GM23338 (cell line): ENCODE results near the gene LIX1L. TPM values are rescaled to one million over a fixed set of nuclear protein-coding genes. Genes with fewer than 3 reads are reported as not detected.

Source experiments
- ATAC-seq: fragments of 200-7000 bp; cut with Tn5 transposase; 3 replicates; pipeline ENCODE4 v1.9.1; 2020
- DNase-seq: peaks from one replicate; pipeline ENCODE4 v3.0.0-alpha.2; 2015; ENCODE audit warnings: low spot score
- H2AFZ ChIP-seq: fragments of 200-600 bp; sonication (generic); 2 replicates; pipeline ENCODE4 v1.8.0; 2016; ENCODE audit warnings: antibody characterized with exemption, mild to moderate bottlenecking, moderate library complexity
- H3F3A ChIP-seq: fragments of 200-600 bp; sonication (generic); replicated peaks from 2 replicates; pipeline ENCODE4 v1.8.0; 2017; ENCODE audit warnings: antibody characterized with exemption, mixed run types, low read depth
- H3K27ac ChIP-seq: fragments of 200-600 bp; sonication (generic); 2 replicates; pipeline ENCODE4 v1.6.1; 2016; ENCODE audit warnings: low read depth
- H3K27me3 ChIP-seq: fragments of 200-600 bp; sonication (generic); 2 replicates; pipeline ENCODE4 v1.8.0; 2016; ENCODE audit warnings: mild to moderate bottlenecking, mixed run types, moderate library complexity; ENCODE audit not compliant: insufficient read depth
- H3K36me3 ChIP-seq: fragments of 200-600 bp; sonication (generic); 2 replicates; pipeline ENCODE4 v1.8.0; 2016; ENCODE audit warnings: mild to moderate bottlenecking; ENCODE audit not compliant: insufficient read depth
- H3K4me1 ChIP-seq: fragments of 200-600 bp; sonication (generic); 2 replicates; pipeline ENCODE4 v1.8.0; 2016; ENCODE audit warnings: mild to moderate bottlenecking, moderate library complexity; ENCODE audit not compliant: insufficient read depth
- H3K4me2 ChIP-seq: fragments of 200-600 bp; sonication (generic); 2 replicates; pipeline ENCODE4 v1.7.1; 2017; ENCODE audit warnings: mixed run types
- H3K4me3 ChIP-seq: fragments of 200-600 bp; sonication (generic); 2 replicates; pipeline ENCODE4 v1.6.1; 2016; ENCODE audit warnings: mixed run types
- H3K79me2 ChIP-seq: fragments of 200-600 bp; sonication (generic); replicated peaks from 2 replicates; pipeline ENCODE4 v1.8.0; 2017; ENCODE audit warnings: mild to moderate bottlenecking; ENCODE audit not compliant: insufficient read depth
- H3K9me2 ChIP-seq: fragments of 200-600 bp; sonication (generic); 2 replicates; pipeline ENCODE4 v1.8.0; 2017; ENCODE audit not compliant: insufficient read depth
- H4K20me1 ChIP-seq: fragments of 200-600 bp; sonication (generic); replicated peaks from 2 replicates; pipeline ENCODE4 v1.8.0; 2017; ENCODE audit warnings: mild to moderate bottlenecking; ENCODE audit not compliant: insufficient read depth
- H3K27ac Mint-ChIP-seq: 2 replicates; pipeline ENCODE4 v1.8.0; 2020; ENCODE audit warnings: inconsistent platforms, mild to moderate bottlenecking, moderate library complexity, mixed read lengths
- H3K27me3 Mint-ChIP-seq: 3 replicates; pipeline ENCODE4 v1.8.0; 2022; ENCODE audit warnings: low read depth, mild to moderate bottlenecking, moderate library complexity, mixed read lengths, inconsistent platforms; ENCODE audit not compliant: insufficient read depth, poor library complexity
- H3K36me3 Mint-ChIP-seq: 3 replicates; pipeline ENCODE4 v1.8.0; 2021; ENCODE audit warnings: low read depth, mild to moderate bottlenecking, inconsistent platforms, moderate library complexity, mixed read lengths
- H3K4me1 Mint-ChIP-seq: 3 replicates; pipeline ENCODE4 v1.8.0; 2020; ENCODE audit warnings: mild to moderate bottlenecking, inconsistent platforms, mixed read lengths
- H3K4me3 Mint-ChIP-seq: 3 replicates; pipeline ENCODE4 v1.8.0; 2021; ENCODE audit warnings: moderate library complexity, mild to moderate bottlenecking, inconsistent platforms, mixed read lengths
- H3K9me3 Mint-ChIP-seq: 3 replicates; pipeline ENCODE4 v1.8.0; 2020; ENCODE audit warnings: moderate library complexity, mild to moderate bottlenecking, inconsistent platforms, mixed read lengths
- CTCF ChIP-seq, 2 experiments: fragments of 200-600 bp in 1 of 2; sonication (generic) in 1 of 2; conservative IDR thresholded peaks; 2 replicates each; pipeline versions ENCODE4 v1.5.1 to v1.6.1; 2016 to 2017; ENCODE audit warnings: antibody characterized with exemption in 2 of 2, low read depth in 2 of 2, mild to moderate bottlenecking in 2 of 2, moderate library complexity in 1 of 2
- ETS1 ChIP-seq: IDR thresholded peaks from 2 replicates; pipeline ENCODE4 v1.6.1; 2016; ENCODE audit warnings: antibody characterized with exemption
- EZH2 ChIP-seq: fragments of 200-600 bp; sonication (generic); IDR thresholded peaks from one replicate; pipeline ENCODE4 v1.8.0; 2017; ENCODE audit warnings: antibody characterized with exemption, mild to moderate bottlenecking, low read depth; ENCODE audit not compliant: unreplicated experiment
- EZH2phosphoT487 ChIP-seq: fragments of 200-600 bp; sonication (generic); IDR thresholded peaks from one replicate; pipeline ENCODE4 v1.8.1; 2018; ENCODE audit warnings: antibody characterized with exemption; ENCODE audit not compliant: unreplicated experiment
- JUNB ChIP-seq: IDR thresholded peaks from one replicate; pipeline ENCODE4 v1.6.1; 2016; ENCODE audit warnings: antibody characterized with exemption; ENCODE audit not compliant: unreplicated experiment
- POLR2AphosphoS5 ChIP-seq: IDR thresholded peaks from 2 replicates; pipeline ENCODE4 v1.6.1; 2016; ENCODE audit warnings: antibody characterized with exemption, low read depth
- ZNF114 ChIP-seq: fragments of 250-450 bp; sonication (Bioruptor Pico); IDR thresholded peaks from 2 replicates; pipeline ENCODE4 v1.5.0; 2020; ENCODE audit warnings: mild to moderate bottlenecking, moderate library complexity
- polyA plus RNA-seq: library from polyadenylated mRNA; unstranded; fragments of >200 nt; fragmentation: Nextera tagmentation; extraction: Ambion mirVana; gene quantifications from 2 replicates; pipeline ENCODE4 v1.2.1, GENCODE V29; 2016
- total RNA-seq: library from RNA; depleted of rRNA; stranded (reverse); fragments of >200 nt; shearing (Covaris generic); gene quantifications from 2 replicates; pipeline ENCODE4 v1.2.3, GENCODE V29; 2014

LIX1L gene
- total and polyA plus RNA-seq, 2 experiments from 2014 or later, result 0.76 to 2.6 TPM

- Histone ChIP-seq H3K4me1 (peaks cover 7% of the 10 kb centered on the region; the same call in 1 of the 2 replicates), H3K27ac (no peak overlapping the region), H3K36me3 (no peaks in the 10 kb centered on the region), H2AFZ (peak overlapping the region; percentile 61), H3K9me2 (no peaks in the 10 kb centered on the region), H3K4me2 (peak overlapping the region; percentile 68), H3K79me2 (no peaks in the 10 kb centered on the region), H4K20me1 (no peaks in the 10 kb centered on the region), H3K27me3 (no peaks in the 10 kb centered on the region), H3F3A (no peaks in the 10 kb centered on the region), H3K4me3 (peak overlapping the region; percentile 41)
- peaks cover 12% of the 10 kb centered on the region; the same call in 2 of the 3 replicates for H3K4me1 Mint-ChIP-seq
- peaks cover 10% of the 10 kb centered on the region for H3K27me3 Mint-ChIP-seq
- H3K36me3 Mint-ChIP-seq, result no peaks in the 10 kb centered on the region
- H3K27ac Mint-ChIP-seq, result peak overlapping the region; percentile 92
- DNase-seq, result no peak
- H3K9me3 Mint-ChIP-seq, result no peaks in the 10 kb centered on the region
- peak overlapping the region; percentile 68 for H3K4me3 Mint-ChIP-seq
- TF ChIP-seq EZH2 (peak; percentile 26), ZNF114 (CRISPR knock-in tag) (no peak)
- peak; percentile 27 for ATAC-seq
Observed at GRCh38 chr1:145892486-145893087, 65.2 kb downstream of the LIX1L start.

GRCh38 chr1:145891587-145892485 is 66.0 kb downstream of the LIX1L start:
- H3K36me3 ChIP-seq, result no peaks in the 10 kb centered on the region
- Mint-ChIP-seq H3K27ac (peak overlapping the region; percentile 92), H3K27me3 (peaks cover 15% of the 10 kb centered on the region), H3K4me3 (peak overlapping the region; percentile 68), H3K4me1 (peaks cover 15% of the 10 kb centered on the region; the same call in 2 of the 3 replicates), H3K9me3 (no peaks in the 10 kb centered on the region), H3K36me3 (no peaks in the 10 kb centered on the region)
- peak overlapping the region; percentile 68 for H3K4me2 ChIP-seq
- DNase-seq (peak; percentile 99), ATAC-seq (peak; percentile 99)
- H3K4me3 ChIP-seq, result peak overlapping the region; percentile 41
- H3K79me2 ChIP-seq, result no peaks in the 10 kb centered on the region
- H4K20me1 ChIP-seq, result no peaks in the 10 kb centered on the region
- peak; percentile 91 to 97 for TF ChIP-seq CTCF (conservative IDR thresholded peaks at IDR 0.05; ENCODE audit: low read depth in 2 of 2)
- TF ChIP-seq ETS1, result no peak
- no peak for TF ChIP-seq EZH2phosphoT487
- no peak for TF ChIP-seq JUNB
- TF ChIP-seq POLR2AphosphoS5, result no peak
- no peaks in the 10 kb centered on the region for H3K27me3 ChIP-seq
- H3K9me2 ChIP-seq, result no peaks in the 10 kb centered on the region
- H2AFZ ChIP-seq, result peak overlapping the region; percentile 61
- peaks cover 15% of the 10 kb centered on the region; the same call in 1 of the 2 replicates for H3K4me1 ChIP-seq
- H3K27ac ChIP-seq, result no peak overlapping the region
- no peaks in the 10 kb centered on the region for H3F3A ChIP-seq
